Tibial artery (tissue), 4 donors: Measurements from ENCODE around the gene FTCDNL1.

Source experiments
- DNase-seq, 2 donors: peaks; one replicate each; pipeline ENCODE4 v3.0.0-alpha.2; 2019
- H3K27ac ChIP-seq, 2 donors: fragments of 200-600 bp; sonication (generic) in 1 of 2; 1 replicate in 1 of 2; 2 replicates in 1 of 2; pipeline ENCODE4 v1.5.1; 2018 to 2019; ENCODE audit warnings: mild to moderate bottlenecking in 1 of 2
- H3K27me3 ChIP-seq, 2 donors: fragments of 200-600 bp; sonication (generic) in 1 of 2; one replicate each; pipeline versions ENCODE4 v1.5.1 to v1.6.0; 2016 to 2019
- H3K36me3 ChIP-seq, 3 donors: fragments of 200-600 bp; sonication (generic) in 2 of 3; one replicate each; pipeline ENCODE4 v1.5.1; 2016 to 2019; ENCODE audit warnings: mild to moderate bottlenecking in 2 of 3
- H3K4me1 ChIP-seq, 4 donors: fragments of 200-600 bp; sonication (generic) in 2 of 4; 1 replicate in 3 of 4; 2 replicates in 1 of 4; pipeline ENCODE4 v1.5.1; 2016 to 2019
- H3K4me3 ChIP-seq, 2 donors: fragments of 200-600 bp; sonication (generic) in 1 of 2; 1 replicate in 1 of 2; 2 replicates in 1 of 2; pipeline ENCODE4 v1.5.1; 2018 to 2019; ENCODE audit warnings: mild to moderate bottlenecking in 2 of 2
- H3K9me3 ChIP-seq, 3 donors: fragments of 200-600 bp; sonication (generic) in 1 of 3; one replicate each; pipeline ENCODE4 v1.5.1; 2016 to 2019
- intact Hi-C: fragments of 100-400 bp; cut with DNase I; formaldehyde crosslinking; loops from one replicate; pipeline ENCODE4 v1.15.0; 2023; ENCODE audit warnings: low total_unique reads
- TF ChIP-seq, protein P1 (sequence below), 2 experiments: fragments of 200-600 bp in 1 of 2; fragments of 450-650 bp in 1 of 2; IDR thresholded peaks; one replicate each; pipeline ENCODE4 v1.5.1; 2017 to 2019; ENCODE audit warnings: antibody characterized with exemption in 2 of 2, mild to moderate bottlenecking in 1 of 2, moderate library complexity in 1 of 2

FTCDNL1 gene

GRCh38 chr2:199875400-199875799, 24.4 kb upstream of the FTCDNL1 start:
- TF ChIP-seq, protein P1, sequence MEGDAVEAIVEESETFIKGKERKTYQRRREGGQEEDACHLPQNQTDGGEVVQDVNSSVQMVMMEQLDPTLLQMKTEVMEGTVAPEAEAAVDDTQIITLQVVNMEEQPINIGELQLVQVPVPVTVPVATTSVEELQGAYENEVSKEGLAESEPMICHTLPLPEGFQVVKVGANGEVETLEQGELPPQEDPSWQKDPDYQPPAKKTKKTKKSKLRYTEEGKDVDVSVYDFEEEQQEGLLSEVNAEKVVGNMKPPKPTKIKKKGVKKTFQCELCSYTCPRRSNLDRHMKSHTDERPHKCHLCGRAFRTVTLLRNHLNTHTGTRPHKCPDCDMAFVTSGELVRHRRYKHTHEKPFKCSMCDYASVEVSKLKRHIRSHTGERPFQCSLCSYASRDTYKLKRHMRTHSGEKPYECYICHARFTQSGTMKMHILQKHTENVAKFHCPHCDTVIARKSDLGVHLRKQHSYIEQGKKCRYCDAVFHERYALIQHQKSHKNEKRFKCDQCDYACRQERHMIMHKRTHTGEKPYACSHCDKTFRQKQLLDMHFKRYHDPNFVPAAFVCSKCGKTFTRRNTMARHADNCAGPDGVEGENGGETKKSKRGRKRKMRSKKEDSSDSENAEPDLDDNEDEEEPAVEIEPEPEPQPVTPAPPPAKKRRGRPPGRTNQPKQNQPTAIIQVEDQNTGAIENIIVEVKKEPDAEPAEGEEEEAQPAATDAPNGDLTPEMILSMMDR (IDR thresholded peaks at IDR 0.05) = no peak
- Histone ChIP-seq H3K9me3 (peaks cover 0 to 9% (median 6%) of the 10 kb centered on the region in 3 donors), H3K36me3 (no peaks in the 10 kb centered on the region), H3K4me1 (no peaks in the 10 kb centered on the region), H3K4me3 (no peak overlapping the region), H3K27ac (no peak overlapping the region), H3K27me3 (no peaks in the 10 kb centered on the region)
- no peak for DNase-seq
- intact Hi-C loops = no loop called here

GRCh38 chr2:199874209-199874608, 23.2 kb upstream of the FTCDNL1 start:
- Histone ChIP-seq H3K4me1 (no peaks in the 10 kb centered on the region), H3K27me3 (no peaks in the 10 kb centered on the region), H3K36me3 (no peaks in the 10 kb centered on the region), H3K4me3 (no peak overlapping the region), H3K27ac (no peak overlapping the region), H3K9me3 (peaks cover 0 to 9% (median 6%) of the 10 kb centered on the region in 3 donors)
- intact Hi-C loops = no loop called here
- TF ChIP-seq, protein P1 (IDR thresholded peaks at IDR 0.05) = no peak
- no peak for DNase-seq

DNA sequence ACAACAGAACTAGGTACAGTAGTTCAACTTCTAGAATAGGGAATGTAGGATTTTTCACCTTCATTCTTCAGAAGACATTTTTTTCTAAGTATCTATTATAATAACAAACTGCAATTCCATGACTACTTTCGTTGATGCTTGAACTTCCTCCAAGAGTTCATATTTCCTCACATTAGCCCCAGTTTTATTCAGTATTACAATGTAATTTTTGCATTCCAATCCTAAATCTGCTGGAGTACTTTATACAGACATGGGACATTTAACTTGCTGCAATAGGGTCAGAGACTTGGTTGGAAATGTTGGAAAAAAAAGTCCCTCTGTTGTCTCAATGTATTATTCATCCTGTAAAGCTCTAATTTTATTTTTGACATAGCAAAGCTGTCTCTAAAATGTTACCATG, 19.6 kb upstream of the FTCDNL1 start:
- no peak for DNase-seq
- H3K27me3 ChIP-seq = no peaks in the 10 kb centered on the region
- intact Hi-C loops = no loop called here

DNA sequence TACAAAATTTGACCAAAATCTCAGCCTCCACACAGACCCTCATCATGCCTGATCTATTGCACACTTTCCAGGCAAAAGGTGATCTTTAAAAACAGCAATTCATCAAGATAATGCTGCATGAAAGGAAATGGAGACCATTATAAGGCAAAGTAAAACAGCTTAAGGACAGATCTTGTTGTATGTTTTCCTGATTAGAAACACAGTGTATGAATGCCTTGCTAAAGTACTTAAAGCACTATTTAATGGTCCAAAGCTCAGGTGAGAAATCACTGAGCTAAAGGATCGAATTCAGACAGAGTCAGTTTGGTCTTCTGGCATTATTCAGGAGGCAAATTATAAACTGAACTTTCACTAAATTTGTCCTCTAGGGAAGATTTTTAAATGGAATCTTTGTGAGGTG, 18.7 kb upstream of the FTCDNL1 start:
- intact Hi-C loops = no loop called here
- H3K4me3 ChIP-seq = no peak overlapping the region
- DNase-seq = no peak
- TF ChIP-seq, protein P1 (IDR thresholded peaks at IDR 0.05) = no peak
- H3K9me3 ChIP-seq = peaks cover 0 to 7% (median 6%) of the 10 kb centered on the region in 3 donors
- H3K4me1 ChIP-seq = no peaks in the 10 kb centered on the region
- H3K27me3 ChIP-seq = no peaks in the 10 kb centered on the region
- no peaks in the 10 kb centered on the region for H3K36me3 ChIP-seq
- H3K27ac ChIP-seq = no peak overlapping the region

More for the DNA sequence above, 19.6 kb upstream of the FTCDNL1 start:
- Histone ChIP-seq H3K4me1 (no peaks in the 10 kb centered on the region), H3K9me3 (peaks cover 0 to 9% (median 6%) of the 10 kb centered on the region in 3 donors), H3K27ac (no peak overlapping the region), H3K36me3 (no peaks in the 10 kb centered on the region), H3K4me3 (no peak overlapping the region)
- TF ChIP-seq, protein P1 (IDR thresholded peaks at IDR 0.05) = no peak

GRCh38 chr2:199869227-199869541, 18.2 kb upstream of the FTCDNL1 start:
- H3K36me3 ChIP-seq = no peaks in the 10 kb centered on the region
- H3K4me1 ChIP-seq = no peaks in the 10 kb centered on the region
- no peak overlapping the region for H3K4me3 ChIP-seq
- no peaks in the 10 kb centered on the region for H3K27me3 ChIP-seq
- TF ChIP-seq, protein P1 (IDR thresholded peaks at IDR 0.05) = no peak
- no peak for DNase-seq
- H3K27ac ChIP-seq = no peak overlapping the region
- peaks cover 0 to 5% (median 3%) of the 10 kb centered on the region in 3 donors for H3K9me3 ChIP-seq
- intact Hi-C loops = no loop called here
